Measurements from ENCODE around the gene SMIM28. TPM values are rescaled to one million over a fixed set of nuclear protein-coding genes. Genes with fewer than 3 reads are reported as not detected.

Gene SMIM28
- total and polyA plus RNA-seq, 8 donors: not detected

- Histone ChIP-seq H3K9me3 (no peaks in the 10 kb centered on the region), H3K27ac (no peak overlapping the region), H3K27me3 (no peaks in the 10 kb centered on the region), H3K4me3 (no peak overlapping the region), H3K36me3 (no peaks in the 10 kb centered on the region), H3K4me1 (no peaks in the 10 kb centered on the region)
- TF ChIP-seq CTCF (IDR thresholded peaks at IDR 0.05): no peak
- intact Hi-C loops (cut with DNase I): no loop called here
- DNase-seq (peak in 1 of 4 donors; percentile 74), ATAC-seq (peak; percentile 63)
These were observed 5.0 kb downstream of the SMIM28 start for GRCh38 chr6:138382498-138383265.

GRCh38 chr6:138383776-138384175, 6.1 kb downstream of the SMIM28 start:
- H3K27me3 ChIP-seq: no peaks in the 10 kb centered on the region
- intact Hi-C loops (cut with DNase I): no loop called here
- TF ChIP-seq CTCF (IDR thresholded peaks at IDR 0.05): no peak
- no peaks in the 10 kb centered on the region for H3K4me1 ChIP-seq
- no peaks in the 10 kb centered on the region for H3K36me3 ChIP-seq
- ATAC-seq: no peak
- H3K4me3 ChIP-seq: no peak overlapping the region
- H3K9me3 ChIP-seq: no peaks in the 10 kb centered on the region
- H3K27ac ChIP-seq: no peak overlapping the region
- DNase-seq: no peak

- Histone ChIP-seq H3K36me3 (no peaks in the 10 kb centered on the region), H3K4me3 (no peak overlapping the region), H3K27ac (no peak overlapping the region), H3K9me3 (no peaks in the 10 kb centered on the region), H3K27me3 (no peaks in the 10 kb centered on the region), H3K4me1 (no peaks in the 10 kb centered on the region)
- DNase-seq (no peak), ATAC-seq (no peak)
- intact Hi-C loops (cut with DNase I): no loop called here
- TF ChIP-seq CTCF (IDR thresholded peaks at IDR 0.05): no peak
These were observed 9.2 kb downstream of the SMIM28 start for GRCh38 chr6:138386897-138387296.

GRCh38 chr6:138387577-138388368, 10.1 kb downstream of the SMIM28 start:
- Histone ChIP-seq H3K9me3 (no peaks in the 10 kb centered on the region), H3K27me3 (no peaks in the 10 kb centered on the region), H3K36me3 (no peaks in the 10 kb centered on the region), H3K27ac (no peak overlapping the region), H3K4me3 (no peak overlapping the region), H3K4me1 (no peaks in the 10 kb centered on the region)
- no peak for TF ChIP-seq CTCF (IDR thresholded peaks at IDR 0.05)
- intact Hi-C loops (cut with DNase I): no loop called here
- DNase-seq: peak in 1 of 4 donors; percentile 19
- ATAC-seq: no peak

- no peaks in the 10 kb centered on the region for H3K4me1 ChIP-seq
- H3K4me3 ChIP-seq: no peak overlapping the region
- no peak overlapping the region for H3K27ac ChIP-seq
- no peaks in the 10 kb centered on the region for H3K9me3 ChIP-seq
- no peak for TF ChIP-seq CTCF (IDR thresholded peaks at IDR 0.05)
- ATAC-seq (no peak), DNase-seq (no peak)
- no peaks in the 10 kb centered on the region for H3K36me3 ChIP-seq
- no peaks in the 10 kb centered on the region for H3K27me3 ChIP-seq
- intact Hi-C loops (cut with DNase I): no loop called here
These were observed 11.8 kb downstream of the SMIM28 start for GRCh38 chr6:138389551-138389950.

All from left lung (tissue), 10 donors.